ENCODE results near the gene FCHSD1.

GRCh38 chr5:141672841-141673813 is 21.9 kb upstream of the FCHSD1 start:
- TF ChIP-seq SIN3A (IDR thresholded peaks at IDR 0.05; ENCODE audit: low read depth), result no peak
- TF ChIP-seq CTCF (IDR thresholded peaks at IDR 0.05 in 2 of 3, conservative IDR thresholded peaks at IDR 0.05 in 1 of 3; ENCODE audit: borderline replicate concordance in 1 of 3, insufficient read depth in 1 of 3, low read depth in 2 of 3, low read length in 2 of 3), result no peak
- TF ChIP-seq JUND (IDR thresholded peaks at IDR 0.05), result no peak
- TF ChIP-seq MAX (IDR thresholded peaks at IDR 0.05), result no peak
- TF ChIP-seq EZH2phosphoT487 (IDR thresholded peaks at IDR 0.05; ENCODE audit: borderline replicate concordance), result no peak
